ENCODE results near the gene THSD4.

DNA sequence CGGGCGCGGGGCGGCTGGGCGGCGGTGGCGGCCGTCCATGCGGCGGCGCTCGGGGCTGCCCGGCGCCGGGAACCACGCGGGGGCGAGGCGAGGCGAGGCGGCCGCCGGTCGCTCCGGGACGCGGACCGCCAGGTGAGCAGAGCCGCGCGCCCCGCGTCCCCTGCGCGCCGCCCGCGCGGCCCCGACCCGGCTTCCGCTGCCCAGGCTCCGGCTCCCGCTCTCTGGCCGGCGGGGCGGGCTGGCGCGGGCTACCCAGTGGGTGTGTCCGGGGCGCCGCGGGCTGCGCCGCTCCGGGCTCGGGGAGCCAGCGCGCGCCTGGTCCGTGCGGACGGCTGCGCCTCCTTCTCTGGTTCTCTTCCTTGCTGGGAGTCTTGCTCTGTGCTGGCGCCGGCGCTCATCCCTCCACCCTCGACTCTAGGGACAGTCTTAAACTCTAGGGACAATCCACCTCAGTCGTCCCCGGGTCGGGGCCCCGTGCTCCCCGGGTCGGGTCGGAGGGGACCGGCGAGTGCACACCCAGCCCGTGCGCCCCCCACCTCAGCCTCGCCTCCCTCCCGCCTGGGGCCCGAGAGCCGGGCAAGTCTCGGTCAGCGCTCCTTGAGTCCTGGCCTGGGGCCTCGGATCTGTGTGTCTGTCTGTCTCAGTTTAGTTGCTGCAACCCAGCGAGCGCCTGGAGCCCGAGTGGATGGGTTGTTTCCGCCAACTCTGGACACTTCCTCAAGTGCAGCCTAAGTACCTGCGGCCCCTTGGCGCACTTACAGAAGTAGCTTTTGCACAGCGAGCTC lies 488 bp downstream of the THSD4 start:
- no peak for TF ChIP-seq POLR2AphosphoS5 (IDR thresholded peaks at IDR 0.05; ENCODE audit: borderline replicate concordance, low read depth, low read length)
- no peak for TF ChIP-seq EZH2 (IDR thresholded peaks at IDR 0.05)

Data from SK-N-MC (cell line).